DND-41 (cell line): Measurements from ENCODE around the gene DPYD.

ENCODE experiments used
- EZH2 ChIP-seq: IDR thresholded peaks from 3 replicates; pipeline ENCODE4 v1.6.1; 2012; ENCODE audit warnings: borderline replicate concordance, low read depth, mild to moderate bottlenecking, moderate library complexity, low read length, inconsistent platforms; ENCODE audit not compliant: severe bottlenecking
- TF ChIP-seq, protein P1 (sequence below): IDR thresholded peaks from 2 replicates; pipeline ENCODE4 v1.5.1; 2012; ENCODE audit warnings: borderline replicate concordance, low read length, moderate library complexity, mild to moderate bottlenecking; ENCODE audit not compliant: poor library complexity, severe bottlenecking; ENCODE audit errors: extremely low read depth

DNA sequence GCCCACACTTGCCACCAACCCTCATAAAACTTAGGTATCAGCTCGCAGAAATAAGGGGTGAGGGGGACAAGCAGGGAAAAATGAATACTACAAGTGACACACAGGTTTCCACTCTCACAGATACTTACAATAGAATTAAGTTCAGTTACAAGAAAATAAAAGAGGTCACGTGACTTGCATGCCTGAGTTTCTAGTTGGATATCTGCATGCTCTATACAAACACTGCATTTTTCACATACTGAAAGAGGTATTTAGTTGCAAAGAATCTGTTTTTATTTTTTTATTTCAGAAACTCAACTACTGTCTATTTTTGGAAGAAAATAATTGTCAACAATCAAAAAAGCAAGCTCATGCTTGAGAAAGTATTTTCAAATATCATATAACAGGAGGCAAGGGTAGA, 43.5 kb downstream of the DPYD start:
- TF ChIP-seq, protein P1, sequence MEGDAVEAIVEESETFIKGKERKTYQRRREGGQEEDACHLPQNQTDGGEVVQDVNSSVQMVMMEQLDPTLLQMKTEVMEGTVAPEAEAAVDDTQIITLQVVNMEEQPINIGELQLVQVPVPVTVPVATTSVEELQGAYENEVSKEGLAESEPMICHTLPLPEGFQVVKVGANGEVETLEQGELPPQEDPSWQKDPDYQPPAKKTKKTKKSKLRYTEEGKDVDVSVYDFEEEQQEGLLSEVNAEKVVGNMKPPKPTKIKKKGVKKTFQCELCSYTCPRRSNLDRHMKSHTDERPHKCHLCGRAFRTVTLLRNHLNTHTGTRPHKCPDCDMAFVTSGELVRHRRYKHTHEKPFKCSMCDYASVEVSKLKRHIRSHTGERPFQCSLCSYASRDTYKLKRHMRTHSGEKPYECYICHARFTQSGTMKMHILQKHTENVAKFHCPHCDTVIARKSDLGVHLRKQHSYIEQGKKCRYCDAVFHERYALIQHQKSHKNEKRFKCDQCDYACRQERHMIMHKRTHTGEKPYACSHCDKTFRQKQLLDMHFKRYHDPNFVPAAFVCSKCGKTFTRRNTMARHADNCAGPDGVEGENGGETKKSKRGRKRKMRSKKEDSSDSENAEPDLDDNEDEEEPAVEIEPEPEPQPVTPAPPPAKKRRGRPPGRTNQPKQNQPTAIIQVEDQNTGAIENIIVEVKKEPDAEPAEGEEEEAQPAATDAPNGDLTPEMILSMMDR, result no peak
- no peak for TF ChIP-seq EZH2
